Activated T-helper 9 cell treated with anti-CD3 and anti-CD28 coated beads, Interleukin-2, amount 50 U/mL, for 16 hours (primary cell): Measurements from ENCODE around the gene FBXO39.
A peak's percentile ranks its signal among the peaks of the same experiment; 100 is the strongest.
"Not testable (repeated sequence)": the region's sequence is repeated elsewhere in the genome, so short reads cannot be mapped to it uniquely, and the experiment has no call there.

Source experiments
- DNase-seq: peaks from one replicate; pipeline ENCODE4 v3.0.0-alpha.2; 2020; ENCODE audit warnings: low read depth

FBXO39 gene

DNA sequence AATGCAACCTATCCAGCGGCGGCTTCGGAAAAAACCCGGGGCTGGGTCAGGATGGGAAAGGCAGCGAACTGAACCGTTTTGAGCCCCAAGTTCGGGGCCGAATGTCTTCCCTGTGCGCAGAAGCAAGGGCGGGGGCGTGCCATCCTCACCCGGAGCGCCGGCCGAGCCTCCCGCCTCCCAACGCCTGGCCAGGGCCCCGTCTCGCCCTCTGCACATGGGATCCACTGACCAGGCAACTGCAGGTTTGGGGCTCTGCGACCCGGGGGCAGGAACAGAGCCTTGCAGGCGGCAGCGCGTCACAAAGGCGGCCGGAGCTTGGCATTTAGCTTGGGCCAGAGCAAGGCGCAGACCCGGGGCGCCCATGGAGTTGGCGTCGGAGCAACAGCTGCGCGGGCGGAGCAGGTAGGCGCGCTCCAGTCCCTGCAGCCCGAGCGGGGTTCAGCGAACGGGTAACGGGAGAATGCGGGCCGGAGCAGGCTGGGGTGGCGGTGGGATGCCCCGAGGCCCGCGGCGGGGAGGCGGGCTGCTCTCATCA lies at the start of gene FBXO39:
TSS of gene FBXO39 (plus strand) at position 345 of the 535 bp plus-strand sequence. CDS start 3,654 bp downstream, outside the sequence.
- DNase-seq, result no peak

DNA sequence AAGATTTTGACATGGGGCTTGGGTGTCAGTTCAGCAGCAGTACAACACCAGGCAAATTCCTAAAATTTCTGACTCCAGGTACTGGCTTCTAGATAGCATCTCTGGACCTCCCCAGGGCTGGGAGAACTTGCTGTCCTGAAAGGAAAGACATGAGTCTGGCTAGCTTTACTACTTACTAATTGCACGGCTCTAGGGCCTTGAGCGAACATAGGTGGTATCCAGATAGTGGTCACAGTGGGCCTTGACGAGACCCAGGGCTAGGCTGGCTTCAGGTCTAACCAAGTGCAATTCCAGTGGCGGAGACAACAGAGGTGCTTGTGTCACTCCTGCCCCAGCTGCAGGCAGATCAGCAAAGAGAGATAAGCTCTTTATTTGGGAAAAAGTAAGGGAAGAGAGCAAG lies 46.5 kb upstream of the FBXO39 start:
- DNase-seq, result no peak

DNA sequence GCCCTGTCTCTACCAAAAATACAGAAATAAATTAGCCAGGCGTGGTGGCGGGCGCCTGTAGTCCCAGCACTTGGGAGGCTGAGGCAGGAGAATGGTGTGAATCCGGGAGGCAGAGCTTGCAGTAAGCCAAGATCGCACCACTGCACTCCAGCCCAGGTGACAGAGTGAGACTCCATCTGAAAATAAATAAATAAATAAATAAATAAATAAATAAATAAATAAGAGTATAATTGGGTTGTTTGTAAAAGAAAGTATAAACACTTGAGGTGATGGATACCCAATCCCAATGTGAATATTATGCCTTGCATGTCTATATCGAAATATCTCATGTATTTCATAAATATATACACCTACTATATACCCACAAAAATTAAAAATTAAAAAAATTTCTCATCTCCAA lies 29.4 kb upstream of the FBXO39 start:
- DNase-seq, result not testable (repeated sequence)

DNA sequence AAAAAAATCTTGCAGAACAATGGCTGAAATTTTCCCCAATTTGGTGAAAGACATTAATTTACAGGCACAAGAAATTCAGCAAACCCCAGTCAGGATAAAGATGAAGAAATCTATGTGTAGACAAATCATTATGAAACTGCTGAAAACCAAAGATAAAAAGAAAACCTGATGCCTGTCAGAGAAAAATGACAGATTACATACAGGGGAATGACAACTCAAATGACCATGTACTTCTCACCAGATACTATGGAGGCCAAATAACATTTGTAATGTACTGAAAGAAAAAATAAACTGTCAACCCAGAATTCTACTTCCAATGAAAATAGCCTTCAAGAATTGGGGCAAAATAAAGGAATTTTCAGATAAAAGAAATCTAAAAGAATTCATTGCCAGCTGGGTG lies 27.4 kb upstream of the FBXO39 start:
- DNase-seq, result no peak

DNA sequence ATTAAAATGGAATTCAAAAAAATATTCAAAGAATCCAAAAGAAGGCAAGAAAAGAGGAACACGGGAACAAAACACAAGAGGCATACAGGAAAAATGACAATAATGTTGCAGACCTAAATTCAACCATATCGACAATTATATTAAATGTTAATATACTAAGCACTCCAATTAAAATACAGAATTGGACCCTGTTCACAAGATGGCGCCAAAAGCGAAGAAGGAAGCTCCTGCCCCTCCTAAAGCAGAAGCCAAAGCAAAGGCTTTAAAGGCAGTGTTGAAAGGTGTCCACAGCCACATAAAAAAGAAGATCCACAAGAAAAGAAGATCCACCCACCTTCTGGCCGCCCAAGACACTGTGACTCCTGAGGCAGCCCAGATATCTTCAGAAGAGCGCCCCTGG lies 26.5 kb upstream of the FBXO39 start:
- no peak for DNase-seq

DNA sequence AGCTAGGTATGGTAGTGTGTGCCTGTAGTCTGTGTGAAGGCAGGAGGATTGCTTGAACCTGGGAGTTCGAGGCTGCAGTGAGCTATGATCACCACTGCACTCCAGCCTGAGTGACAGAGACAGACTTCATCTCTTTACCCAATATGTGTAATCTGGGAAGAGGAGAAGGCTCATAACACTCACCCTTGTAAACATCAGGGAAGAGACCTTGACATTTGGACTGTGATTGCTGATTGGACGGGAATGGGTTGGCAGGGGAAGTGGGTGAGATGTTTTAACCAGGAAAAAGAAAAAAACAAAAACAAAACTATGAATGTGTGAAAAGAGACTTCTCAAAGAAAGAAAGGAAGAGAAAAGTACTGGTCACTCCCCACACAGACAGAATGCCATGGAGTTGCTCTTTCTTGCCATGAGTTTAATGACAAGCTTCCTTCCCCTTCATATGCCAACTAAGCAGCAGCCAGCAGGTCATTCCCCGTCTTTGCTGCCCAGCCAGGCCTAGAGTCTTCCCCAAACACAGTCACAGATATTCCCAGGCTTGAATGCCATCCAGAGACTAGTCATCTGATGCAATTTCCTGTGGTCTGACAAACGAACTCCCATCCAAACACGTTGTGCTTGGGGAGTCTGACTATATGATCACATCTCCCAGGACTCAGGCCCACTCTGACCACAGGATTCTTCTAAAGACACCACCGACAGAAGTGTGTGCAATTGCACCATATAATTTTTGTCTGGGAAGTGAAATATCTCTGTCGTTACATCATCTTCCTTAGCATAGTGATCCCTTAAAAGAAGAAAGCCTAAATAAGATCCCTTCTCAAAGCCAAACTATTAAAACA lies 23.7 kb upstream of the FBXO39 start:
- DNase-seq, result no peak

DNA sequence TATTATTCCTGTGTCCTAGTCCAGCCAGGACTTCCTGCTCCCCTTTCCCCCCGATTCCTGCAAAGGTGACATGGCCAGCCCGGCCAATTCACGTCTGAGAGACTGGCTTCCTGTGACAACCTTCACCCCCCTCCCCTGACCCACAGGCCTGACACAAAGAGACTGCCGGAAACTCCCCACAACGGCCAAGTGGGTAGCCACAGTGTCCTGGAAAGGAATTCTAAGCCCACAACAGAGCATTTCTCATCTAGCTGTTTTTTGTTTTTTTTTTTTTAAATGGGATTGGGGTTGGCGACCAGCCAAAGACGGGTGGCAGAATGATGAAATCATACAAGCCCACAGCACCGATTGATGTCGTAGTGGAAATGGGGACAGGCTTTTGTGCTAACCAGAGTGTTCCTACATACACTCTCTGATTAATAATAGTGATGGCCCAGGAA lies 23.0 kb upstream of the FBXO39 start:
- DNase-seq, result peak; percentile 25

DNA sequence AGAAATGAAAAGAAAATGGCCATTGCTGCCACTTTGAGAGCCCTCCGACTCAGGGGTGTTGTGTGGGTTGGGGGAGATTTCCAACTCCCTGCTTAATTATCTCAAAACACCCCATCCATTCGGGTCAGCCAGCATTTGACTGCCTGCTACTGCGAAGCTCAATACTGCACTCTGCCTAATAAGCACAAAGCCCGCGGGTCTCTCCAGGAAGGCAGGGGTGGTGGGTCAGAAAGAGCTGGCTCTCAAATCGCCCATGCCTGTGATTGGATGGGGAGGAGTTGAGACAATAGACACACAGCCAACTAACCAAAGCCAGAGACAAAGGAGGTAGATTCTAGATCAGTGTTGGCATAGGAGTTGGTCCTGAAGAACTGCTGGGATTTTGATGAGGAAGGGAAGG lies 22.5 kb upstream of the FBXO39 start:
- DNase-seq, result no peak

DNA sequence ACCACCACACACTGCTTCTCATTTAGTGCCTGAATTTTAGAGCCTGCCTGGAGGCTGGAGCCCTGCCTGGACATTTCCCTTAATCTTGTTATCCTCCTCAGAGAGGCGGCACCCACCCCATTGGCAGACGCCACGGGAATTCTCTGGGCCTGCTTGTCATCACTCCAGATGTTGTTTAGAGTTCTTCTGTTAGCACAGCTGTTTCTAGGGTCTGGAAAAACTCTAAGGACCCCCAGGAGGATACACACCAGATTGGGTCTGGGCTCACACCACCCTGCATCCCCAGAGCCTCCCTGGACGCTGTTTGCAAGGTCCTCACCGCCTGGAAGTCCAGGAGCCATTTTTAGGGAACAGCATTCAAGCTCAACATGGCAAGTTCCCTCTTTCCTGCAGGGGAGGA lies 20.7 kb upstream of the FBXO39 start:
- no peak for DNase-seq

DNA sequence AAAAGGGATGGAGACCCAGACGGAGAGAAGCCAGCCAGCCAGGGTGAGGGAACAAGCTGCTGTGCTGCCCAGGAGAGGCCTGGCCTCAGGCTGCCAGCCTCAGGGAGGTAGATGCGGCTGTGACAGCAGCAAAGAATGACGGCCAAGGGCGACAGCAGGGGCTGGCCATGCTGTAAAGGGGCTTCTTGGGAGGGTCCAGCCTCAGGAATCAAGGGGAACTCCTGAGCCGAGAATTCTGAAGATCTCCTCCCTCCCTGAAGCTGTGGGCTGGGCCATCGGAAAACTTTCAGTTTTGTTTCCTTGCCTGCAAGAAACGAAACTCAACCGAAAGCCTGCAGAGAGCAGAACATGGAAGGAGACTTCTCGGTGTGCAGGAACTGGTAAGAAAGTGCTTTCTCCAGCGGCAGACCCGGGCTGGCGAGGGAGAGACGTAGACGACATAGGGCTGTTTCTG lies 20.3 kb upstream of the FBXO39 start, which contains the start of gene XAF1:
TSS of gene XAF1 (plus strand) at position 316 of the 454 bp plus-strand sequence. CDS start at position 349, 33 bp downstream.
- peak; percentile 20 for DNase-seq

DNA sequence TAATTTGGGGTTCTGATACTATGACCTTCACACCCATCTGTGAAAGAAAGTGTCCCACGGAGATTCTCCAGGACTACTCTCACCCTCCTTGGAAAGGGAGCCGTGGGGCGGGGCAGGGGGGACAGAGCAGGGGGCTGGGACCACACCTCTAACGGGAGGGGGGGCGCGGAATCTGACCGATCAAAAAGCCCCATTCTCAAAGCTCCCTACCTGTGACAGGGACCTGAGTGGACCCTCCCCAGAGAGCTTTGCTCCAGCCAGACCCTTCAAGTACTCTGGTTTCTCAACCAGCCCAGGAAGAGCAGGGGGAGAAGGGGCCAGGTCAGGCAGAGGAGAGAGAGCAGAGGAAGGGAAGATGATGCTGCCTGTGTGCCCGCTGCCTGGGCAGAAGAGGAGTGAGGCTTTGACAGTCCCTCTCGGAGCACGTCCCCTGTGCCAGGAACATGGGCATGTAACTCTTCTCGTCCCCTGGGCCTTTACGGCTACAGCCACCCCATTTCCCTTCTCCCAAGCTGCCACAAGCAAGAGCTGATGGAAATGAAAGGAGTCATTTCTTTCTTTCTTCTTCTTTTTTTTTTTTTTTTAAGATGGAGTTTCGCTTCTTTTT lies 19.5 kb upstream of the FBXO39 start:
- DNase-seq, result no peak

DNA sequence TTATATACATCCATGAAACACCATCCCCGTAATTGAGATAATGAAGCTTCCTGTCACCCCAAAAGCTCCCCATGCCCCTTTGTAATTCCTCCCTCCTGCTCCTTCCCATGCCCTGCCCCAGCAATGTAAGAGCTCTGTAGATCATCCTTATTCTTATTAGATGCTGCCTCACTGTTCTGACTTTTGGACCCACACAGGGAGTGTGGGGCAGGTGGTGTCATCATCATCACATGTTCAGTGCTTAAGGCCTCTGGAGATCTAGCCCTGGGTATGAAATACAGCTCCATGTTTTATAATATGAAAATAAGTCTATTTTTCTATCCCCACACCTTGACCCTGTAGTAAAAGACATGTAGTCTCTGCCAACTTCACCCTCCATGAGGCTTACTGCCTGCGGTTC lies 18.3 kb upstream of the FBXO39 start:
- no peak for DNase-seq

DNA sequence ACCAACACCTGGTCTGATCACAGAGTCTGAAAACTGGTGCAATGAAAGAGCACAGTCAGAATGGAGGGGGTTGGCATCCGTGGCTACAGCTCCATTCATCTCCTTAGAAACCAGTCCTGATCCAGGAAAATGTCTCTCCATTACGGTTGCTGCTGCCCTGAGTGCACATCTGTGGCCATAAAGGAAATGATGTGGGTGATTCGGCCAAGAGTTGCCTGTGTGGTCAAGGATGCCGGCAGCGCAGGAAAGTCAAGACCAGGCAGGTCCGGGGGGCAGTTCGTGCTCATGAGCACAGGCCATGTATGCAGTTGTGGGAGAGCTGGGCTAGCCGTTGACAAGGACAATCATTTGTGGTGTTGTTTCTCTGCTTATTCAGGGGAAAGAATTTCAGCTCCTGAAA lies 14.2 kb upstream of the FBXO39 start:
- DNase-seq, result no peak

DNA sequence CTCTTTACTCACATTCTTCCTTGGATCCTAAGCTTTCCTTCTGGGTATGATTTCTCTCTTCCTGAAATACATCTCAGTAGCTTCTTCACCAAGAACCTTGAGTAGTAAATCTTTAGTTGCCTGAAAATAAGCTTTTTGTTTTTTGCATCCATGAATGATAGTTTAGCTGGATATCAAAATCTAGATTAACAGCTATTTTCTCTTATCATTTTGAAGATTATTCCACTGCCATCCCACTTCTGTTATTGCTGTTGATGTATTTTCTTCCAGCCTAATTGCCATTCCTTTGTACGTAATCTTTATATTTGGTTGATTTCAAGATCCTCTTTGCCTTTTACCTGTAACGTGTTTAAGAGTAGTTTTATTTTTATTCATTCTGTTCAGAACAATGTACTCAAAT lies 7.6 kb upstream of the FBXO39 start:
- DNase-seq, result no peak

DNA sequence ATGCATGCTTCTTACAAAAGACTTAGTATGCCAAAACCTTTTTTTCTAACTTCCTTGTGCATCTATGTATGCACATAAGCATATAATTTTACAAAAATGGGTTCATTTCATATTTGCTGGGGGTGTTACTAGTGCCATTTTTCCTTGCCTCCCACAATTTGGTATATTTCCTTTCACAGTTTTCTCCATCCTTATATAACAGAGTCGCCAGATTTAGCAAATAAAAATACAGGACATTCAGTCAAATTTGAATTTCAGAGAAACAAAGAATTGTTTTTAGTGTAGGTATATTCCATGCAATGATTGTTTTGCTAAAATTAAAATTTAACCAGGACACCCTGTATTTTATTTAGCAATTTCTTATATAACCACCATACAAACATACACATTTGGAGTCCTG lies 4.0 kb upstream of the FBXO39 start:
- no peak for DNase-seq

DNA sequence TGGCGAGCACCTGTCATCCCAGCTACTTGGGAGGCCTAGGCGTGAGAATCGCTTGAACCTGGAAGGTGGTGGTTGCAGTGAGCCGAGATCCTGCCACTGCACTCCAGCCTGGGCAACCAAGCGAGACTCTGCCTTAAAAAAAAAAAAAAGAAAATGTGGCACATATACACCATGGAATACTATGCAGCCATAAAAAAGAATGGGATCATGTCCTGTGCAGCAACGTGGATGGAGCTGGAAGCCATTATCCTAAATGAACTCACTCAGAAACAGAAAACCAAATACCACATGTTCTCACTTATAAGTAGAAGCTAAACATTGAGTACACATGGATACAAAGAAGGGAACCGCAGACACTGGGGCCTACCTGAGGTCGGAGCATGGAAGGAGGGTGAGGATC lies 1.1 kb upstream of the FBXO39 start:
- DNase-seq, result not testable (repeated sequence)

DNA sequence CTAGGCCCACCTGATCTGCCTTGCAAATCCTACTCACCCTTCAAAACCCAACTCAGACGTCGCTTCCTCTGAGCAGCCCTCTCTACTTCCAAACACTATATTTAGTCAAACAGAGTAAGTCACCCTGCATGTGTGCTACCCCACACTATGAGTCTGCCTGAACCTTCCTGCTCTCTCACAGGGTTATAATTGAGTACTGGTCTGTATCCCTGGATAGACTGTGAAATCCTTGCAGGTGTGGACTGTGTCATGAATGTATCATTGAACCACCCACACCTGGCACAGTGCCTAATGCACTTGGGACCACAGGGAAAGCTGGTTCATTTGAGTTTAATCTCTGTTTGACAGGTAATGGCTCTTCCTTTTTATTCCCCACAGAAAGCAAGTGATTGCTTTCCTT lies 3.4 kb downstream of the FBXO39 start:
- no peak for DNase-seq

DNA sequence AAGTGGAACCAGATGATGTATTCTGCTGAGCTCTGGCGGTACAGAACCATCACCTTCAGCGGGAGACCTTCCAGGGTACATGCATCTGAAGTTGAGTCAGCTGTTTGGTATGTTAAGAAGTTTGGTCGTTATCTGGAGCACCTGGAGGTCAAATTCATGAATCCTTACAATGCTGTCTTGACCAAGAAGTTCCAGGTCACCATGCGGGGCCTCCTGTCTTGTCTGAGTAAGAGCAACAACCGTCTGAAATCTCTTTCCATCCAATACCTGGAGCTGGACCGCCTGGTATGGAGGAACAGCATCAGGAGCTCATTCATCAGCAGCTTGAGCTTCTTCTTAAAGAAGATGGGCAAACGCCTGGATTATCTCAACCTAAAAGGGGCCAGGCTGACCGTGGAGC lies 4.0 kb downstream of the FBXO39 start:
- no peak for DNase-seq

DNA sequence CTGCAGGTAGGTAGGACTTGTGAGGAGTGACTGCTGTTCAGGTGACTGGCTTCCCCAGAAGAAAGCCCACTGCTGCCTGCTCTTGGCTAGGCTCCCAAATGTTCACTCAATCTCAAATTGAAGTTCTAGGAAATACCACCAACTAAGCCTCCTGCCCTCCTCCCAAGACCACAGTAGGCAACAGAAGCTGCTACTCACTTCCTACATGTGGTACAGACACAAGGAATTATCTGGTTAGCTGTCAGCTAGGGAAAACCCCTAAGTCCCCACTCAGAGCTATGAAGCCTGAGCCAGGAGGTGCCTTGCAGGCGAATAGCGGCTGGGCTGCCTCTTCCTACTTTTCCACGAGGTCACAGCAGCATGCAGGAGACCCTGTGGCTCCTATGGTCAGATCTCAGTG lies 4.9 kb downstream of the FBXO39 start:
- DNase-seq, result no peak

DNA sequence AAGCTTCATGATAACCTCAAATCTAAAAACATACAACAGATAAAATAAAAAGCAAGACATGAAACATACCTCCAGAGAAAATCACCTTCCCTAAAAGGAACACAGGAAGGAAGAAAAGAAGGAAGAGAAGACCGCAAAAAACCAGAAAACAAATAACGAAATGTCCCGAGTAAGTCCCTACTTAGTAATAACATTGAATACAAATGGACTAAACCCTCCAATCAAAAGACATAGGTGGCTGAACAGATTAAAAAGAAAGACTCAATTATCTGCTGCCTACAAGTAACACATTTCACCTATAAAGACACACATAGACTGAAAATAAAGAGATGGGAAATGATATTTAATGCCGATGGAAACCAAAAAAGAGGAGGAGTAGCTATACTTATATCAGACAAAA lies 6.2 kb downstream of the FBXO39 start:
- DNase-seq, result no peak

DNA sequence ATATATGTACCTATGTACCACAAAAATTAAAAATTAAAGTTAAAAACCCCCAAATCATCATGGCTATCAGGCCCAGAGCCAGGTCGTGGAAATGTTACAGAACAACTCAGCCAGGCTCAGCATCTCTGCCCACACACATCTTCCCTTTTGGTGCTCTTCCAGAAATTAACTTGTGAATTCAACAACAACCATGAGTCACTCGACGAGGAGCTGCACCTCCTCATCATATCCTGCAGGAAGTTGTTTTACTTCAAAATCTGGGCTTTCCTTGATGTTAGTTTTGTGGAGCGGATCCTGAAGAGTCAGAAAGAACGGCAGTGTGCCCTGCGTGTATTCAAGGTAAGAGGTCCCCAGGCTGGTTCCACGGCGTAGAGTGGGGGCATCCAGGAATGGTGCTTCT lies 10.6 kb downstream of the FBXO39 start:
- DNase-seq, result no peak

DNA sequence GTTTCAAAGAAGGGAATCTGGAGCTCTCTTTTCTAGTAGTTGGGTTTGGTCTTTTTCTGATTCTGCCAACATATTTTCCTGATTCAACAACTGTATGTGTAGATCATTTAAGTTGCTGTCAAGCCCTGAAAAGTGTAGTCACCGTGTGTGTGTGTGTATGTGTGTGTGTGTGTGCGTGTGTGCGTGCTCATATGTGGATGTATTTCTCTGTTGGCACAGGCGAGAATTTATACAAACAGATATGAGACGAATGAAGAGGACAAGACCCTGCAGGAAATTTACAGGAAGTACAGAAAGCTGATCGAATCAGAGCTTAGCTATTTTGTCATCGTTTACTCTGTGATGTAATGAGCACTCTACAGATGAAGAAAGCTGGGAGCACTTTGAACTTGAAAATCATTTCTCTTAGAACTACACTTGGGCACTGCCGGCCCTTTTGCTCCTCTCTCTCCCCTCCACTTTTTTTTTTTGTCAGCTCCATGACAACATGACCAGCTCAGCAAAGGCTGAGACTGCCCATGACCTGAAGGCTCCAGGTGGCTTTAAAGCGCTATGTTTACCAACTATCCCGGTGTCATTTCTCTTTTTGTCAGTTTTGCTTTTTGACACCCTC lies 11.2 kb downstream of the FBXO39 start:
- no peak for DNase-seq

DNA sequence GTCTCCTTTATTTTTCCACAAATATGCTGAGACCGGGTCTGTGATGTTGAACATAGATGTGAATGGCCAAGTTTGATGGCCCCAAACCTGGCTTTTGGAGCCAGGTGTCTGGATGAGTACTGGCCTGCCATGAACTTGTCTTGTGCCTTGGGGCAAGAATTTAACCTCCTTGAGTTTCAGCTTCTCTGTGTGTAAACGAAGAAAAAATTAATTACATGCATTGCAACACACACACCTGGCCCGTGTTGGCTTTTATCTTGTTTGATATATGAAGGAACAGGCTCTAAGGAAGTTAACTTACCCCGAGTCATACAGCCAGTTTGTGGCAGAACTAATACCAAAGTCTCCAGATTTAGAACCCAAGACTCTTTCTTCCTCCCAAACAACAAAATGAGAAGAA lies 13.1 kb downstream of the FBXO39 start:
- DNase-seq, result no peak
